Measurements from ENCODE around the gene ITGA11. TPM values are rescaled to one million over a fixed set of nuclear protein-coding genes. Genes with fewer than 3 reads are reported as not detected.
A peak's percentile ranks its signal among the peaks of the same experiment; 100 is the strongest.

Gene ITGA11
- total RNA-seq, 1 donor from 2014 or later = 0.53 TPM

DNA sequence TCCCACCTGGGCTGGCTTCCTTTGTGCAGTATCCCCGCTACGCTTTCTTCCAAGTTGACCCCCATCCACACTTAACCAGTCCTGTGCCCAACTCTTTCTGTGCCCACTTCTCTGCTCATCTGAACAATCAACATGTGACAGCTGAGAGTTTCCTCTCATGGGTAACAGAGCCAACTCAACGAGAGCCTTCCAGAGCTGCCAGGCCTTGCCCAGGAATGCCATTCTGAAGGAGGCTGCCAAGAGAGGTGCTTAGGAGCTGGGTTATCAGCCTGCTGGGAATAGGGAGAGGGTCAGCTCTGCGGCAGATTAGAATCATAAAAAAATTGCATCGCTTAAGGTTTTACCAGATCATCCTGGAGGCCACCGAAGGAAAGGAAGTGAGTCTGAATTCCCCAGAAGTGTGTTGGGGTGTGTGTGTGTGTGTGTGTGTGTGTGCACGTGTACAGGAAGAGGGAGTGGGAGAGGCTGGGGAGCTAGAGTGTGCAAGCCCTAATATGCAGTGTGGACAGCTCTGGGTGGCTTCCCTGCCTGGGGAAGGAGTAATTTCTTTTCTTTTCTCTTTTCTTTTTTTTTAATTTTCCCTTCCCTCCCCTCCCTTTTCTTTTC lies 66.7 kb downstream of the ITGA11 start:
- TF ChIP-seq, protein P1, sequence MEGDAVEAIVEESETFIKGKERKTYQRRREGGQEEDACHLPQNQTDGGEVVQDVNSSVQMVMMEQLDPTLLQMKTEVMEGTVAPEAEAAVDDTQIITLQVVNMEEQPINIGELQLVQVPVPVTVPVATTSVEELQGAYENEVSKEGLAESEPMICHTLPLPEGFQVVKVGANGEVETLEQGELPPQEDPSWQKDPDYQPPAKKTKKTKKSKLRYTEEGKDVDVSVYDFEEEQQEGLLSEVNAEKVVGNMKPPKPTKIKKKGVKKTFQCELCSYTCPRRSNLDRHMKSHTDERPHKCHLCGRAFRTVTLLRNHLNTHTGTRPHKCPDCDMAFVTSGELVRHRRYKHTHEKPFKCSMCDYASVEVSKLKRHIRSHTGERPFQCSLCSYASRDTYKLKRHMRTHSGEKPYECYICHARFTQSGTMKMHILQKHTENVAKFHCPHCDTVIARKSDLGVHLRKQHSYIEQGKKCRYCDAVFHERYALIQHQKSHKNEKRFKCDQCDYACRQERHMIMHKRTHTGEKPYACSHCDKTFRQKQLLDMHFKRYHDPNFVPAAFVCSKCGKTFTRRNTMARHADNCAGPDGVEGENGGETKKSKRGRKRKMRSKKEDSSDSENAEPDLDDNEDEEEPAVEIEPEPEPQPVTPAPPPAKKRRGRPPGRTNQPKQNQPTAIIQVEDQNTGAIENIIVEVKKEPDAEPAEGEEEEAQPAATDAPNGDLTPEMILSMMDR (IDR thresholded peaks at IDR 0.05; ENCODE audit: insufficient read depth, low read length, severe bottlenecking) = no peak
- H3K4me3 ChIP-seq (ENCODE audit: low read depth, low read length) = no peak overlapping the region
- H3K36me3 ChIP-seq (ENCODE audit: control insufficient read depth, insufficient read depth, low read length) = no peaks in the 10 kb centered on the region
- DNase-seq (ENCODE audit: low read depth) = no peak
- FAIRE-seq = peak; percentile 52
- peaks cover 4% of the 10 kb centered on the region for H3K27me3 ChIP-seq (ENCODE audit: control insufficient read depth, insufficient read depth, low read length)

DNA sequence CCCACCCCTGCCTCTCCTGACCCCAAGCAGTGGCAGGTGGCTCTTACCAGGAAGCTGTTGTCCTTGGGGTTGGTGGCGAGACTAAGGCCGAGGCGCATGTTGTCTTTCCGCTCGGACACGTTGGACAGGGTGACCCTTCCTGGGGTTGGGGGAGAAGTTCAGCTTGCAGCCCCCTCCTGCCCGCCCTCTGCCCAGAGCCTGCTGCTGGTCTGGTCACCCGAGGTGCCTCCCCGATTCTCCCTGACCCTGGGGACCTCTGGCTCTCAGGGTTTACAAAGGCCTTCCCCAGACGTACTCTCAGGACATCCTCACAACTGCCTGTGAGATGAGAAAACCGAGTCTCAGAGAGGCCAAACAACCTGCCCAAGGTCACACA lies 67.3 kb downstream of the ITGA11 start:
- TF ChIP-seq, protein P1 (IDR thresholded peaks at IDR 0.05; ENCODE audit: insufficient read depth, low read length, severe bottlenecking) = no peak
- Histone ChIP-seq H3K27me3 (ENCODE audit: control insufficient read depth, insufficient read depth, low read length) (peaks cover 4% of the 10 kb centered on the region), H3K4me3 (ENCODE audit: low read depth, low read length) (no peak overlapping the region), H3K36me3 (ENCODE audit: control insufficient read depth, insufficient read depth, low read length) (no peaks in the 10 kb centered on the region)
- no peak for DNase-seq (ENCODE audit: low read depth)
- no peak for FAIRE-seq

DNA sequence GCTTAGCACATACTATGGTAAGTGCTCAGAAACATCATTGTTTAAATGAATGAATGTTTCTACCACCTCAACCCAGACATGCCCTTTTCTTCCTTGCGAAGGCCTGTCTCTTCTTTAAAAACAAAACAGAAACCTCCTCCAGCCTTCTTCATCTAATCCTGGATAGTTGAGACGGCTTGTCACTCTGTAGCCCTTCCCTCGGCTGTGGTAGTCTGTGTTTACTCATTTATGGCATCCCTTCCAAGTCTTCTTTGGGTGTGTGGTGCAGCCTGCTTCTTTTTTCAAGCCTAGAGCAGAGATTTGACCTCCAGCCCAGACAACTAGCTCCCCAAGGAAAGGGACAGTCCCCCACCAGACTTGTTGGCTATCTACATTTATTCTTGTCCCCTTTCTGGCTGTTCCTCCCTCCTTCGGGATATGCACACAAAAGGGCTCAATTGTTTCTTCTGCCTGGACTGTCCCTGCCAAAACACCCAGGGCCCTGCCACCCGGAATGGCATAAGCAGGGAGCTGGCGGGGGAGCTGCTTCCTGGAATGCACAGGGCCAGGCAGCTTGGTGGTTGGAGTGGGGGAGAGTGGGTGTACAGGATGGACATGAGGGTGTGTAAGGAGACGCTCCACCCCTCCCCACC lies 67.8 kb downstream of the ITGA11 start:
- DNase-seq (ENCODE audit: low read depth) = no peak
- TF ChIP-seq, protein P1 (IDR thresholded peaks at IDR 0.05; ENCODE audit: insufficient read depth, low read length, severe bottlenecking) = no peak
- H3K27me3 ChIP-seq (ENCODE audit: control insufficient read depth, insufficient read depth, low read length) = peaks cover 4% of the 10 kb centered on the region
- no peaks in the 10 kb centered on the region for H3K36me3 ChIP-seq (ENCODE audit: control insufficient read depth, insufficient read depth, low read length)
- no peak for FAIRE-seq
- H3K4me3 ChIP-seq (ENCODE audit: low read depth, low read length) = no peak overlapping the region

DNA sequence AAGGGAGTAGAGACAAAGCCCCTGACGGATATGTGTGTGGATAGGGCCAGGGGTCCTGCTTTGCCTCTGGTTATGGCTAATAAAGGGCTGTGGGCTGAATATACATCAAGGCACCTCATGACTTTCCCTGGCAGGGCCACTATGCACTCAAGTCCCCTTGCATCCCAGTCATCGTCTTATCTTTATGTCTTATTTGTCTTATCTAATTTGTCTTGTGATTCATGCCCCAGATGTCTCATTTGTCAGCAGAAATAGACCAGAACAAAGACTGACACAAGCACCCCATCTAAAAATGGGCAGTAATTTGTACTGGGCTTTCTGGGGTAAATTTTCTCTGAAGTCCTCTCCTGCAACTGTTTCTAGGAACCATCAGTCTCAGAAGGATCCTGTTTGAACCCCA lies 68.6 kb downstream of the ITGA11 start:
- no peak for DNase-seq (ENCODE audit: low read depth)
- Histone ChIP-seq H3K36me3 (ENCODE audit: control insufficient read depth, insufficient read depth, low read length) (no peaks in the 10 kb centered on the region), H3K27me3 (ENCODE audit: control insufficient read depth, insufficient read depth, low read length) (peaks cover 4% of the 10 kb centered on the region), H3K4me3 (ENCODE audit: low read depth, low read length) (no peak overlapping the region)
- TF ChIP-seq, protein P1 (IDR thresholded peaks at IDR 0.05; ENCODE audit: insufficient read depth, low read length, severe bottlenecking) = no peak
- no peak for FAIRE-seq

DNA sequence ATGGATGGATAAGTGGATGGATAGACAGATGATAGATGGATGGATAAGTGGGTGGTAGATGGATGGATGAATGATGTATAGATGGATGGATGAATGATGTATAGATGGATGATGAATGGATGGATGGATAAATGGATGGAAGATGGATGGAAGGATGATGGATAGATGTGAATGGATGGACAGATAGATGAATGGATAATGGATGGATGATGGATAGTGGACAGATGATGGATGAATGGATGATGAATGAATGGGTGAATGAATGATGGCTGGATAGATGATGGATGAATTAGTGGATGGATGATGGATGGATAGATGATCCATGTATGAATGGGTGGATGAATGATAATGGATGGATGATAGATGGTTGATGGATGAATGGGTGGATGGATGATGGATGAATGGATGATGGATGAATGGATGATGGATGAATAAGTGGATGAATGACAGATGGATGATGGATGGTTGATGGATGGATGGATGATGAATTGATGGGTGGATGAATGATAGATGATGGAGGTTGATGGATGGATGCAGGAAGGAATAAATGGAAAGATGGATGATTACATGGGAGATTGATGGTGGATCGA lies 69.3 kb downstream of the ITGA11 start:
- Histone ChIP-seq H3K4me3 (ENCODE audit: low read depth, low read length) (no peak overlapping the region), H3K27me3 (ENCODE audit: control insufficient read depth, insufficient read depth, low read length) (peaks cover 4% of the 10 kb centered on the region), H3K36me3 (ENCODE audit: control insufficient read depth, insufficient read depth, low read length) (no peaks in the 10 kb centered on the region)
- TF ChIP-seq, protein P1 (IDR thresholded peaks at IDR 0.05; ENCODE audit: insufficient read depth, low read length, severe bottlenecking) = no peak
- no peak for FAIRE-seq
- no peak for DNase-seq (ENCODE audit: low read depth)
